DOHH2 (cell line): ENCODE results near the gene BCO1.

ENCODE experiments used
- H3F3A ChIP-seq: fragments of 200-600 bp; sonication (generic), shearing (Covaris generic); 2 replicates; pipeline ENCODE4 v1.6.0; 2016; ENCODE audit warnings: antibody characterized with exemption, mild to moderate bottlenecking; ENCODE audit not compliant: control insufficient read depth, insufficient read depth
- H3K27ac ChIP-seq: fragments of 200-600 bp; sonication (generic); 2 replicates; pipeline ENCODE4 v1.5.1; 2014; ENCODE audit warnings: low read depth, mild to moderate bottlenecking, low read length, moderate library complexity
- H3K27me3 ChIP-seq: fragments of 200-600 bp; sonication (generic); 2 replicates; pipeline ENCODE4 v1.6.1; 2014; ENCODE audit warnings: mild to moderate bottlenecking, low read length, mixed read lengths; ENCODE audit not compliant: control insufficient read depth
- H3K36me3 ChIP-seq: fragments of 200-600 bp; sonication (generic); 2 replicates; pipeline ENCODE4 v1.6.1; 2014; ENCODE audit warnings: mild to moderate bottlenecking, low read length, moderate library complexity, mixed read lengths; ENCODE audit not compliant: control insufficient read depth
- H3K4me1 ChIP-seq: fragments of 200-600 bp; sonication (generic); 2 replicates; pipeline ENCODE4 v1.6.1; 2014; ENCODE audit warnings: mild to moderate bottlenecking, low read length, mixed read lengths; ENCODE audit not compliant: control insufficient read depth
- H3K4me2 ChIP-seq: fragments of 200-600 bp; sonication (generic); 2 replicates; pipeline ENCODE4 v1.6.0; 2014; ENCODE audit warnings: mild to moderate bottlenecking, low read length, moderate library complexity
- H3K4me3 ChIP-seq: fragments of 200-600 bp; sonication (generic); 2 replicates; pipeline ENCODE4 v1.5.1; 2014; ENCODE audit warnings: mild to moderate bottlenecking, low read length, mixed read lengths
- H3K79me2 ChIP-seq: fragments of 200-600 bp; sonication (generic); 2 replicates; pipeline ENCODE4 v1.6.1; 2014; ENCODE audit warnings: mild to moderate bottlenecking, low read length, mixed read lengths; ENCODE audit not compliant: control insufficient read depth
- H3K9me2 ChIP-seq: fragments of 200-600 bp; sonication (generic); replicated peaks from 2 replicates; pipeline ENCODE4 v1.6.1; 2014; ENCODE audit warnings: mild to moderate bottlenecking, low read length, mixed read lengths; ENCODE audit not compliant: control insufficient read depth
- H3K9me3 ChIP-seq: fragments of 200-600 bp; sonication (generic); 2 replicates; pipeline ENCODE4 v1.6.1; 2014; ENCODE audit warnings: antibody characterized with exemption, low read length, mixed read lengths; ENCODE audit not compliant: control insufficient read depth, insufficient read depth
- H4K20me1 ChIP-seq: fragments of 200-600 bp; sonication (generic); 2 replicates; pipeline ENCODE4 v1.6.0; 2014; ENCODE audit warnings: low read depth, mild to moderate bottlenecking, antibody characterized with exemption, low read length, moderate library complexity; ENCODE audit not compliant: control insufficient read depth, insufficient read depth
- EZH2phosphoT487 ChIP-seq: fragments of 200-600 bp; sonication (generic); IDR thresholded peaks from 2 replicates; pipeline ENCODE4 v1.6.1; 2017; ENCODE audit warnings: borderline replicate concordance, mild to moderate bottlenecking, antibody characterized with exemption, low read length, moderate library complexity, mixed read lengths
- TF ChIP-seq, protein P1 (sequence below): fragments of 200-600 bp; sonication (generic); IDR thresholded peaks from one replicate; pipeline ENCODE4 v1.5.1; 2014; ENCODE audit warnings: antibody characterized with exemption, mild to moderate bottlenecking, low read depth, low read length; ENCODE audit not compliant: poor library complexity, severe bottlenecking

BCO1 gene

DNA sequence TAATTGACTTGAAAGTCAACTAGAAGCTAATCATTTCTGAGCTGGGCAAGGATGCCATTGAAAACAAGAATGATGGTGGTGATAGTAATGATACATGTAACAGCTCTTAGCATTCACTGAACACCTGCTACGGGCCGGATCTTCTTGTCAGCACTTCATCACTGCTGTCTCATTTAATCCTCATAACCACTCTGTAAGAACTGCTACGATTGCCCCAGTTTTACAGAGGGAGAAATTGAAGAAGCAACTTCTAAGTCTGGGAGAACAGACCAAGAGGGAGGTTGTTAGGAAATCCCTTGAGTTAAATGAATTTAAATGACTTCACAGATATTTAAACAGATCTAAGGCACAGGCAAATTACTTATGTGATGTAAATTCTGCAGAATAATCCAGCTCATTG is 69.3 kb downstream of the BCO1 start:
- no peak for TF ChIP-seq EZH2phosphoT487
- TF ChIP-seq, protein P1, sequence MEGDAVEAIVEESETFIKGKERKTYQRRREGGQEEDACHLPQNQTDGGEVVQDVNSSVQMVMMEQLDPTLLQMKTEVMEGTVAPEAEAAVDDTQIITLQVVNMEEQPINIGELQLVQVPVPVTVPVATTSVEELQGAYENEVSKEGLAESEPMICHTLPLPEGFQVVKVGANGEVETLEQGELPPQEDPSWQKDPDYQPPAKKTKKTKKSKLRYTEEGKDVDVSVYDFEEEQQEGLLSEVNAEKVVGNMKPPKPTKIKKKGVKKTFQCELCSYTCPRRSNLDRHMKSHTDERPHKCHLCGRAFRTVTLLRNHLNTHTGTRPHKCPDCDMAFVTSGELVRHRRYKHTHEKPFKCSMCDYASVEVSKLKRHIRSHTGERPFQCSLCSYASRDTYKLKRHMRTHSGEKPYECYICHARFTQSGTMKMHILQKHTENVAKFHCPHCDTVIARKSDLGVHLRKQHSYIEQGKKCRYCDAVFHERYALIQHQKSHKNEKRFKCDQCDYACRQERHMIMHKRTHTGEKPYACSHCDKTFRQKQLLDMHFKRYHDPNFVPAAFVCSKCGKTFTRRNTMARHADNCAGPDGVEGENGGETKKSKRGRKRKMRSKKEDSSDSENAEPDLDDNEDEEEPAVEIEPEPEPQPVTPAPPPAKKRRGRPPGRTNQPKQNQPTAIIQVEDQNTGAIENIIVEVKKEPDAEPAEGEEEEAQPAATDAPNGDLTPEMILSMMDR: no peak
- H3K4me1 ChIP-seq: no peaks in the 10 kb centered on the region

DNA sequence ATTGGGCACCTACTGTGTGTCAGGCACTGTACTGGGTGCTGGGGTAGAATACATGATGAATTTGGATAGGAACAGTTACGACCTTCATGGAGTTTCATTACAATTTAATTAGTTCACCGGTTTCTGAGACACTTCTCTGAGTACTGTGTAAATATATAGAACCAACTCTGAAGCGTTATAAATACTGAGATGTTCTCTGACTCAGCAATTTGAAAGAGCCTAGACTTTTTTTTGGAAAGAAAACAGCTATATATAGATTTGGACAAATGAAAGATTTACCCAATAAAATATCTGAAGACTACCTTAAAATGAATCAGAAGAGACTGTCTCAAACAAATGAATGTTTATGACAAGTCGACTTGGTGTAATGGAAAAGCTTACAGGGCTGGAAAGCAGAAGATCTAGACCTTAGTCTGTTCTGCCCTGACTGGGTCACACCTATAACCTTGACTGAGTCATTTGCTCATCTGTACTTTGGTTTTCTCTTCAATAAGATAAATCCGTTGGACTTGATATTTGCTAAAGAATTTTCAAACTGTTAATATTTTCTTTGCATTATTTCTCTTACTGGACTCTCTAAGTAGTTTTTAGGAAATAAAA is 71.7 kb downstream of the BCO1 start:
- peaks cover 3% of the 10 kb centered on the region; the same call in 1 of the 2 replicates for H3K36me3 ChIP-seq
- no peaks in the 10 kb centered on the region for H3K9me2 ChIP-seq
- H3K4me3 ChIP-seq: no peak overlapping the region
- H3K27ac ChIP-seq: no peak overlapping the region
- peaks cover 14% of the 10 kb centered on the region for H3K79me2 ChIP-seq
- no peaks in the 10 kb centered on the region for H4K20me1 ChIP-seq
- TF ChIP-seq EZH2phosphoT487: no peak
- TF ChIP-seq, protein P1: no peak
- H3K27me3 ChIP-seq: no peaks in the 10 kb centered on the region
- H3K4me1 ChIP-seq: peaks cover 9% of the 10 kb centered on the region
- no peak overlapping the region for H3K4me2 ChIP-seq
- H3F3A ChIP-seq: no peaks in the 10 kb centered on the region
- H3K9me3 ChIP-seq: no peaks in the 10 kb centered on the region

More for the DNA sequence above, 69.3 kb downstream of the BCO1 start:
- Histone ChIP-seq H3K36me3 (no peaks in the 10 kb centered on the region), H3K27ac (no peak overlapping the region), H3K9me2 (no peaks in the 10 kb centered on the region), H3K9me3 (no peaks in the 10 kb centered on the region), H3K79me2 (no peaks in the 10 kb centered on the region), H3K4me2 (no peak overlapping the region), H3K4me3 (no peak overlapping the region), H4K20me1 (no peaks in the 10 kb centered on the region), H3K27me3 (no peaks in the 10 kb centered on the region; the same call in 1 of the 2 replicates), H3F3A (no peaks in the 10 kb centered on the region)

GRCh38 chr16:81311762-81312161 is 73.3 kb downstream of the BCO1 start:
- H3K79me2 ChIP-seq: peaks cover 29% of the 10 kb centered on the region
- H3K4me1 ChIP-seq: peaks cover 16% of the 10 kb centered on the region
- no peak overlapping the region for H3K4me3 ChIP-seq
- TF ChIP-seq, protein P1: no peak
- TF ChIP-seq EZH2phosphoT487: no peak
- no peaks in the 10 kb centered on the region for H3K27me3 ChIP-seq
- H3K9me2 ChIP-seq: no peaks in the 10 kb centered on the region
- no peak overlapping the region for H3K4me2 ChIP-seq
- no peaks in the 10 kb centered on the region for H3F3A ChIP-seq
- no peaks in the 10 kb centered on the region for H3K9me3 ChIP-seq
- no peaks in the 10 kb centered on the region for H4K20me1 ChIP-seq
- no peak overlapping the region for H3K27ac ChIP-seq
- H3K36me3 ChIP-seq: peaks cover 3% of the 10 kb centered on the region; the same call in 1 of the 2 replicates
